ENCODE data around the gene ENDOU. TPM values are rescaled to one million over a fixed set of nuclear protein-coding genes. Genes with fewer than 3 reads are reported as not detected.

Gene ENDOU
- total RNA-seq, 3 donors from 2014 or later: 0.98 to 1.4 (median 1.0) TPM

- intact Hi-C loops (cut with DNase I; ENCODE audit: low total_unique reads): loop anchor here (10.0 kb wide), 1 partner anchor 53 kb away; the partner anchor contains the start of gene SLC48A1
- peak overlapping the region in 1 of 2 donors; percentile 23 for H3K27ac ChIP-seq
- H3K4me3 ChIP-seq: no peak overlapping the region
- H3K4me1 ChIP-seq: peaks cover 11 to 17% of the 10 kb centered on the region in 2 donors
- TF ChIP-seq POLR2AphosphoS5 (IDR thresholded peaks at IDR 0.05) (no peak), CTCF (IDR thresholded peaks at IDR 0.05) (no peak), POLR2A (IDR thresholded peaks at IDR 0.05) (no peak)
- peak in 1 of 2 donors; percentile 17 for DNase-seq (ENCODE audit: low spot score in 2 of 2)
- no peaks in the 10 kb centered on the region for H3K36me3 ChIP-seq
- H3K27me3 ChIP-seq: no peaks in the 10 kb centered on the region
- H3K9me3 ChIP-seq: no peaks in the 10 kb centered on the region
These were observed 3.8 kb downstream of the ENDOU start for GRCh38 chr12:47721431-47721973.

GRCh38 chr12:47718531-47718930 is 6.8 kb downstream of the ENDOU start:
- intact Hi-C loops (cut with DNase I; ENCODE audit: low total_unique reads): no loop called here
- TF ChIP-seq CTCF (IDR thresholded peaks at IDR 0.05) (no peak), POLR2A (IDR thresholded peaks at IDR 0.05) (no peak), POLR2AphosphoS5 (IDR thresholded peaks at IDR 0.05) (no peak)

GRCh38 chr12:47717443-47718193 is 7.7 kb downstream of the ENDOU start:
- TF ChIP-seq POLR2AphosphoS5 (IDR thresholded peaks at IDR 0.05) (no peak), CTCF (IDR thresholded peaks at IDR 0.05) (peak in 2 of 3 donors; percentile 60 to 73), POLR2A (IDR thresholded peaks at IDR 0.05) (no peak)
- Histone ChIP-seq H3K4me1 (peaks cover 26 to 32% of the 10 kb centered on the region in 2 donors), H3K27ac (peak overlapping the region; percentile 83 to 98), H3K9me3 (no peaks in the 10 kb centered on the region), H3K27me3 (no peaks in the 10 kb centered on the region), H3K36me3 (no peaks in the 10 kb centered on the region), H3K4me3 (no peak overlapping the region)
- DNase-seq (ENCODE audit: low spot score in 2 of 2): peak; percentile 61 to 78
- intact Hi-C loops (cut with DNase I; ENCODE audit: low total_unique reads): no loop called here

More at GRCh38 chr12:47718531-47718930, 6.8 kb downstream of the ENDOU start:
- Histone ChIP-seq H3K36me3 (no peaks in the 10 kb centered on the region), H3K27ac (peak overlapping the region; percentile 83 to 98), H3K4me3 (no peak overlapping the region), H3K27me3 (no peaks in the 10 kb centered on the region), H3K4me1 (peaks cover 26 to 32% of the 10 kb centered on the region in 2 donors), H3K9me3 (no peaks in the 10 kb centered on the region)
- peak in 1 of 2 donors; percentile 10 for DNase-seq (ENCODE audit: low spot score in 2 of 2)

DNA sequence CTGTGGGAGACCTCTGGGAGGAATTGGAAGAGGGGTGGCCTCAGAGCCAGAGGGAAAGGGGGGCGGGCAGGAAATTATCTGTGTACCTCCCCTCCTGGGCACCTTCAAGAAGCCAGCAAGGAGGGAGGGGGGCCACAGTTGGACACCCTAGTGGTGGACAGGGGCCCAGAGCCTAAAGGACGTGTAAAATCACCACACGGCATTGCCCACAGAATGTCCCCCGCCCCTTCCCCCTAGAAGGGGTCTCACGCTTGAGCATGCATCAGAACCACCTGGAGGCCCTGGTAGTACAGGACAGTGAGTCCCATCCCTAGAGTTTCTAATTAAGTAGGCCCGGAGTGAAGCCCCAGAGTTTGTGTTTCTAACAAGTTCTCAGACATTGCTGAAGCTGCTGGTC is 8.2 kb downstream of the ENDOU start:
- Histone ChIP-seq H3K36me3 (no peaks in the 10 kb centered on the region), H3K27ac (peak overlapping the region; percentile 83 to 98), H3K27me3 (no peaks in the 10 kb centered on the region), H3K4me1 (peaks cover 26 to 32% of the 10 kb centered on the region in 2 donors), H3K4me3 (no peak overlapping the region), H3K9me3 (no peaks in the 10 kb centered on the region)
- DNase-seq (ENCODE audit: low spot score in 2 of 2): no peak
- intact Hi-C loops (cut with DNase I; ENCODE audit: low total_unique reads): no loop called here
- no peak for TF ChIP-seq POLR2A (IDR thresholded peaks at IDR 0.05)
- TF ChIP-seq CTCF (IDR thresholded peaks at IDR 0.05): no peak
- no peak for TF ChIP-seq POLR2AphosphoS5 (IDR thresholded peaks at IDR 0.05)
